Hematopoietic multipotent progenitor cell treated with erythropoietin and hydrocortisone succinate and interleukin-3 and kit ligand, for 8 days (in vitro differentiated cells): ENCODE results near the gene DISP1.
A peak's percentile ranks its signal among the peaks of the same experiment; 100 is the strongest.

Experiments
- DNase-seq: peaks from one replicate; pipeline ENCODE4 v3.0.0-alpha.2; 2015

DISP1 gene, protein sequence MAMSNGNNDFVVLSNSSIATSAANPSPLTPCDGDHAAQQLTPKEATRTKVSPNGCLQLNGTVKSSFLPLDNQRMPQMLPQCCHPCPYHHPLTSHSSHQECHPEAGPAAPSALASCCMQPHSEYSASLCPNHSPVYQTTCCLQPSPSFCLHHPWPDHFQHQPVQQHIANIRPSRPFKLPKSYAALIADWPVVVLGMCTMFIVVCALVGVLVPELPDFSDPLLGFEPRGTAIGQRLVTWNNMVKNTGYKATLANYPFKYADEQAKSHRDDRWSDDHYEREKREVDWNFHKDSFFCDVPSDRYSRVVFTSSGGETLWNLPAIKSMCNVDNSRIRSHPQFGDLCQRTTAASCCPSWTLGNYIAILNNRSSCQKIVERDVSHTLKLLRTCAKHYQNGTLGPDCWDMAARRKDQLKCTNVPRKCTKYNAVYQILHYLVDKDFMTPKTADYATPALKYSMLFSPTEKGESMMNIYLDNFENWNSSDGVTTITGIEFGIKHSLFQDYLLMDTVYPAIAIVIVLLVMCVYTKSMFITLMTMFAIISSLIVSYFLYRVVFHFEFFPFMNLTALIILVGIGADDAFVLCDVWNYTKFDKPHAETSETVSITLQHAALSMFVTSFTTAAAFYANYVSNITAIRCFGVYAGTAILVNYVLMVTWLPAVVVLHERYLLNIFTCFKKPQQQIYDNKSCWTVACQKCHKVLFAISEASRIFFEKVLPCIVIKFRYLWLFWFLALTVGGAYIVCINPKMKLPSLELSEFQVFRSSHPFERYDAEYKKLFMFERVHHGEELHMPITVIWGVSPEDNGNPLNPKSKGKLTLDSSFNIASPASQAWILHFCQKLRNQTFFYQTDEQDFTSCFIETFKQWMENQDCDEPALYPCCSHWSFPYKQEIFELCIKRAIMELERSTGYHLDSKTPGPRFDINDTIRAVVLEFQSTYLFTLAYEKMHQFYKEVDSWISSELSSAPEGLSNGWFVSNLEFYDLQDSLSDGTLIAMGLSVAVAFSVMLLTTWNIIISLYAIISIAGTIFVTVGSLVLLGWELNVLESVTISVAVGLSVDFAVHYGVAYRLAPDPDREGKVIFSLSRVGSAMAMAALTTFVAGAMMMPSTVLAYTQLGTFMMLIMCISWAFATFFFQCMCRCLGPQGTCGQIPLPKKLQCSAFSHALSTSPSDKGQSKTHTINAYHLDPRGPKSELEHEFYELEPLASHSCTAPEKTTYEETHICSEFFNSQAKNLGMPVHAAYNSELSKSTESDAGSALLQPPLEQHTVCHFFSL (N-terminal part only)

DNA sequence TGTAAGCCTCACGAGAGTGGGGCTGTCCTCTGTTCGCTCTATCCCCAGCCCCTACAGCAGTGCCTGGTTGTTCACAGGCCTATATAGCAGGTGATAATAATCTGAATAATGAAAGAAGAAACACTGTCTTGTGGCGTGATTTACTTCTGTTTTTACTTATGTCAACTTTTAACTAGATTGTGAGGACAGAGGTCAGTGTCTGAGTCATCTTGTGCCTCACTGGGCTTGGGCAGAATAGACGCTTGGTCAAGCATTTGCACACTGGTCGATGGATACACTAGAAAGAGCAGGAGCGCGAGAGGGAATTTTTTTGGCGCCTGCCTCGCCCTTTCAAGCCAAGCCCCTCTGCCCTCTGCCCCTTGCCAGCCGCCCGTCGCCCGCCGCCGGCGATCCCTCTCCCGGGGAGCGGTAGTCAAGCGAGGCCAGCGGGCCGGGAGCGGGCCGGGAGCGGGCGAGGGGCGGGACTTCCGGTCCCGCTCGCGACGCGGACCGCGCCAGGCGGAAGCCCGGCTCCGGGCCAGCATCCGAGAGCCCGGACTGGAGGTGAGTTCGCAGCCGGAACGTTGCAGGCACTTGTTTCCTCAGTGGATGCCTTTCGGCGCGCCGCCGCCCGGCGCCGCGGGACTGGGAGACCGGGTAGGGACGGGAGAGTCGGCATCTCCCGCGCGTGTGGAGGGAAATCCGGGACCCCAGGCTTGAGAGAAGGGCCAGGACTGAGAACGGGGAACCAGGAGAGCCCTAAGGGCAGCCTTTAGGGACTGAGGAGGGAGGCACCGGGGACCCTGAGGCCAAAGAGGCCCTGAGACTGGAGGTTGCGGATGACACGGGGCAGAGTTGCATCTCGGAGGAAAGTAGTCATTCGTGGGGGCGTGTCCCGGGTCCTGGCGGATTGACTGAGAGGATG, at the start of gene DISP1:
TSS of gene DISP1 (plus strand) at position 504 of the 904 bp plus-strand sequence. CDS start 127,785 bp downstream, outside the sequence.
- peak; percentile 79 for DNase-seq

DNA sequence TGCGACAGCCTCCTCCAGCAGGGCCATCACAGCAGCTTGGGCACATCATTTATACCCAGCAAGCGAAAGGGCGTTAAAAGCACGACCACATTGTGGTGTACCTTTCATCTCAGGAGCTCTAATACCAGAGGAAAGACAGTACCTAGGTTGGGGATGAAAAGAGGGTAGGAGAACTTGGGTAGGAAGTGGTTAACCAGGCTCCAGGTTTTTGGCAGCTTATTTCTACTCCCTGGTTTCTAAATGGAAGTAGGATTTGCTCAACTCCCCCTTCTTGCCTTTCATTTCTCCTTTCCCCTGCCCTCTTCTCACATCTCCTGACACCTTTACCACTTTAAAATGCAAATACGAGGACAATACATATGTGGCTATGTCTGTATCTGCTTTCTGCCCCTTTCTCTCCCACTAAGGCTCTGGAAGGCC, 47.7 kb upstream of the DISP1 start:
- no peak for DNase-seq

DNA sequence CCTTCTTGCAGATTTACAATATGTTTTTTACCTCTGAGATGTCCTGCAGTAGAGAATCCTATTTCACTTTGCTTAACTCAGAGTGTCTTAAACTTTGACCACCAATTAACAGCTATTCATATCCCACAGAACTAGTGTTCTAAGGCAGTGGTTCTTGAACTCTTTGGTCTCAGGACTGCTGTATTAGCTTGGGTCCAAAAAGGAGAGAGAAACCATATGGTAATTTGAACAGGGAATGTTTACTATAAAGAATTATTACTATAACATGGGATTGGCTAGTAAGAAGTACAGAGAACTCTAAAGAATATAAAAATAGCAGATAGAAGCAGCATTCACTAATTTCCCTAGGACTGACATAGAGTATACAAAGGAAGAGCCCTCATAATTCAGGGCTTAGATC, 46.2 kb upstream of the DISP1 start:
- DNase-seq, result no peak

DNA sequence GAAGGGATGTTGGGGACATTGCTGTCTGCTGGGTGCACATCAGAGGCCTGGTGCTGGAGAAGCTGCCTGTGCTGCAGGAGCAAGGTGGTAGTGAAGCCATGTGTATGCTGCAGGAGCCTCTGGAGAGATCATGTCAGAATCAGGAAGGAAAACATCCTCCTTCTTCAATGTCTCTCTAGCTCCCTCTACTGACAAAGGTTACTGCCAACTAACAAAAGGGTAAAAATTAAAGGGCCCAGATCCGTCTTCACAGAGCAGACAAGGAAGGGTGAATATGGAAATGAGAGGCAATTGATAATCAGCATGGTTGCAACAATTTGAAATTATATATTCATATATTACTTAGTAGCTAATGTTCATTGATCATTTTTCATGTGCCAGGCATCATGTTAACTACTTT, 45.7 kb upstream of the DISP1 start:
- peak; percentile 47 for DNase-seq

DNA sequence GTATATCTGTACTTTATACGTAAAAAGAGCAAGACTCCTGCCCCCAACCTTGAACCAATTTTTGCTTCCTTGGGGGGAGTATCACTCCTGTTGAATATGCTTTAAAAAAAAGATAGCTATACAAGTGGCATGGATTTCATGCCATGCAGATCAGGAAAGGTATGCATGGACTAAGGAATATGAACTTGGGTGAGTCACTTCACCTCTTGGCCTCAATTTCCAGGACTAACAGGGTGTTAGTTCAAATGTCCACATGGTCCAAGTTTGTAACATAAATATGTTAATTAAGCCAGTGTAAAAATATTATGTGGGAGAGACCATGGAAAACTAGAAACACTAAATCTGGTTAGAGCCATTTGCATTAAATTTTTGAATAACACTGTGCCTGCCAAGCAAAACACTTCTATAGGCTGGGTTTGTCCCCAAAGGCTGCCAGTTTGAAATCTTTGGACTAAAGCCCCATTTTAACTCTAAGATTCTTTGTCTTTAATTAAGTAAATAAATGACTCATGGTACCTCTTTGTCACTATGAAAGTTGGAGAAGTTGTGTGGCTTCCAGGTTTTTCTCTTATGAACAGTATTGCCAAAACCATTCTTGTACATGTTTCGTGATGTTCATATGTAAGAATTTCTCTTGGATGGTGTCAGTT, 44.7 kb upstream of the DISP1 start:
- DNase-seq, result no peak

DNA sequence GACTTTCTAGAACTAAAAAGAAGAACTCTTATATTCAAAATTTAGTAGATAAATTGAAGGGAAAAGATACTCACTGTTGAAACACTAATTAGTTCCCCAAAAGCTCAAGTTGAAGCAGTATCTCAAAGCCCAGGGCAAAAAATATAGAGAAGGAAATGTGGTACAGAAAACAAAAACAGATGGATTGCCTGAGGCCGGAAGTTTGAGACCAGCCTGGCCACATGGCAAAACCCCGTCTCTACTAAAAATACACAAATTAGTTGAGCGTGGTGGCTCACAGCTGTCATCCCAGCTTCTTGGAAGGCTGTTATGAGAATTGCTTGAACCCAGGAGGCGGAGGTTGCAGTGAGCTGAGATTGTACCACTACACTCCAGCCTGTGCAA, 41.9 kb upstream of the DISP1 start:
- no peak for DNase-seq

DNA sequence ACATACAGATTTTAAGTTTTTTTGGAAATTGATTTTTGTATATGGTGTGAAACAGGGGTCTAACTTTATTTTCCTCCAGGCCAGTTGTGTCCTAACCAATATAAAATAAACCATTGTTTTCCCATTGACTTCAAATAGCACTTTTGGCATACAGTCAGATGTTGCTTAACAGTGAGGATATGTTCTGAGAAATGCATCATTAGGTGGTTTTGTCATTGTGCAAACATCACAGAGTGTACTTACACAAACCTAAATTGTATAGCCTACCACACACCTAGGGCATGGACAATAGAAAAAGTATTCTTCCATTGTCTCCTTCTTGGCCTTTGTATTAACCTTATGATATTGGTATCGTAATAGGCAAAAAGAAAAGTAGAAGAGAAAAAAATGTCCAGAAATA, 37.4 kb upstream of the DISP1 start:
- DNase-seq, result no peak

DNA sequence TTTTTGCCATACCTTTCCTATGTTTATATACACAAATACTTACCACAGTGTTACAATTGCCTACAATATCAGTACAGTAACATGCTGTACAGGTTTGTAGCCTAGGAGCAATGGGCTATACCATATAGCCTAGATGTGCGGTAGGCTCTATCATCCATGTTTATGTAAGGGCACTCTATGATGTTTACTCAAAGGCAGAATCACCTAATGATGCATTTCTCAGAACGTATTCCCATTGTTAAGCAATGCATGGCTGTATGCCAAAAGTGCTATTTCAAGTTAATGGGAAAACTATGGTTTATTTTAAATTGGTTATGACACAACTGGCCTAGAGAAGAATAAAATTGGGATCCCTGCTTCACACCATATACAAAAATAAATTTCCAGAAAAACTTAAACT, 36.9 kb upstream of the DISP1 start:
- no peak for DNase-seq

DNA sequence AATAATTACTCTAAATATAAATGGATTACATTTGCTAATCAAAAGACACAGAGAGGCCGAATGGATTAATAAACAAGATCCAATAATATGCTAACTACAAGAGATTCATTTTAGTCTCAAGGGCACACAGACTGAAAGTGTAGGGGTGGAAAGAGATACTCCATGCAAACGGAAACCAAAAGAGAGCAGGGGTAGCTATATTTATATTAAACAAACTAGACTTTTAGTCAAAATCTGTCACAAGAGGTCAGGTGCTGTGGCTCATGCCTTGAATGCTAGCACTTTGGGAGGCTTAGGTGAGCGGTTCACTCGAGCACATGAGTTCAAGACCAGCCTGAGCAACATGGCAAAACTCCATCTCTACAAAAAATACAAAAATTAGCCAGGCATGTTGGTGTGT, 33.6 kb upstream of the DISP1 start:
- DNase-seq, result no peak

DNA sequence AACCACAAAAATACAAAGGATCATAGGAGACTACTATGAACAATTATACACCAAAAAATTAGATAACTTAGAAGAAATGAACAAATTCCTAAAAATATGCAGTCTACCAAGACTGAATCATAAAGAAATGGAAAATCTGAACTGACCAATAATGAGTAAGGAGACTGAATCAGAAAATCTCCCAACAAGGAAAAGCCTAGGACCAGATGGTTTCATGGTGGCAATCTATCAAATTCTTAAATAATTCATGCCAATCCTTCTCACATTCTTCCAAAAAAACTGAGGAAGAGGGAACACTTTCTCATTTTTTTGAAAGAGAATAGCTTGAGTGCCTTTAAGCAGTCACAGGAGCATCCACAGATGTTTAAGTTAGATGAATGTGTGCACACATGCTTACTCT, 31.8 kb upstream of the DISP1 start:
- DNase-seq, result no peak

DNA sequence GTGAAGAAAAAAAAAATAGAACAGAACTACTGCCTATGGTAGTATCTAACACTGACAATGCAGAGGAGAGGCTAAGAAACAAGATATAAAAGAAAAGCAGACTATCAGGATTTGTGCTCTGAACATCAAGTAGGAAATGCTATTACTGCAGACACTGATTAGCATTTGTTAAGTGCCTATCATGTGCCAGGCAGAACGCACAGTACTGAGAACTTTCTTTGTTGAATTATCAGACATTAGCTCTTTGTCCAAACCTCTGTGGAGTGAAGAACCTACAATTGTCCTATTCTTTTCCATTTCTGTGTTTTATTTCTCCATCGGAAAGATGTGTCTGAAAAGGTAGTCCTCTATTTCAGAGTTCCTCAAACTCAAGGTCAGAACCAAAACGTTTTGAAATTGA, 30.5 kb upstream of the DISP1 start:
- no peak for DNase-seq

DNA sequence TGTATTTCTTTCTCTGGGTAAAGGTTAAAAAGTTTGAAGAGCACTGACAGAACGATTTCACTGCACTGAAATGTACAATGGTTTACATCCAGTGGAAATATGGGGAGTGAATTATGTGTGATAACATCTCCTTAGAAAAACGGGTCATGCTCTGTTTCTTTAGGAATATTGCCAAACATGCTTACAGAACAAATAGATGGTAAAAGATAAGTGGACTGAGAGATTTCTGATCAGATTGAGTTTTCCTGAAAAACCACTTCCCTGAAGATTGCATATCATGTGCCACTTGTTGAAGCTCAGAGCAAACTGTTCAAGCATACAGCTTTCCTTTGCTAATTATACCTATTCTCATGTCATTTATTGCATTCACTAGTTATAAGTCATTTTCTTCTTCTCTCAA, 29.9 kb upstream of the DISP1 start:
- DNase-seq, result no peak

DNA sequence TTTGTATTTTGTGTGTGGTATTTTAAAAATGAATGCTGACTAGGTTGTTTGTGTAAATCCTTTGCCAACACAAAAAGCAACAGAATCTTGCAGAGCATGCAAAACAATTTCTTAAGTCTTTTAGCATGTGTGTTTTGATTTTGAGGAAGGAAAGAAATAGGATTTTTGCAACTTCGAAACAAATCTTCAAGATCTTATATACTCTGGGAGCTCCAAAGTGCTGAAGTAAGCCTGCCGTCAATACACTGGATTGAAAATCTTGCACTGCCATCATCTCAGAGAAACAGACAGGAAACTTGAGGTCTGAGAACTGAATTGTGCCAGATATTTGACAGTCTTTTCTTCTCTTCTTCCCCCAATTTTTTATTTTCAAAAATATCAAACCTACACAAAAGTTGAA, 29.3 kb upstream of the DISP1 start:
- DNase-seq, result no peak

DNA sequence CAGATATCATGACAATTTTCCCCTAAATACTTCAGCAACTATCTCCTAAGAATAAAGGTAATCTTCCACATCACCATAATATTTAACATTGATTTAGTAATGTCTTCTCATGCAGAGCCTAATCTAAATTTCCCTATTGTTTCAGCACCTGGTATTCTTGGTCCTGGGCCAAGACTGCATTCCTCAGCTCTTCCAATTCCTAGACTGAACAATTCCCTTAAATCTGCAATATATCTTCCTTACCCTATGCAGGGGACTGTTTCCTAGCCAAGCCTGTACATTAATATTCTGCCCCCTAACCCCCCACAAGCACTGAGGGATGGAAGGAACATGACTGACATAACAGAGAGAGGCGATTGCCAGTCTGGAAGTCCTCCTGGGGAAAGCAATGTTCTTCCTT, 28.7 kb upstream of the DISP1 start:
- no peak for DNase-seq

DNA sequence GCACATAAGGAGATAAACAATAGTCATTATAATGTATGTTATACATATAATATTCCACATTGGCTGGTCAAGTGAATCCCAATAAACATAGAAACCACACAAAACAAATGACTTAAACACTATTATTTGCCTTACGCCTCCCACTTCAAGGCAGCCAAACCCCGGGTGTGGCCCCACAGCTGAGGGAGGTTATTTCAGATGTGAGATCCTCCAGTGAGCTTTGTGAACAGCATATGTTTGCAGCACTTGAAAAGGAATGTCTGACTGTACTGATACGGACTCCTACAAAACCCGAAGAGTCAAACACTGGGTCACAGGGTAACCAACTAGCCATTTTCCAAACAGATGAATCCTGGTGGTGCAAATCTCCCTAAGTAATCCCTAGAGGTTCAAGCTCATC, 27.1 kb upstream of the DISP1 start:
- DNase-seq, result no peak

DNA sequence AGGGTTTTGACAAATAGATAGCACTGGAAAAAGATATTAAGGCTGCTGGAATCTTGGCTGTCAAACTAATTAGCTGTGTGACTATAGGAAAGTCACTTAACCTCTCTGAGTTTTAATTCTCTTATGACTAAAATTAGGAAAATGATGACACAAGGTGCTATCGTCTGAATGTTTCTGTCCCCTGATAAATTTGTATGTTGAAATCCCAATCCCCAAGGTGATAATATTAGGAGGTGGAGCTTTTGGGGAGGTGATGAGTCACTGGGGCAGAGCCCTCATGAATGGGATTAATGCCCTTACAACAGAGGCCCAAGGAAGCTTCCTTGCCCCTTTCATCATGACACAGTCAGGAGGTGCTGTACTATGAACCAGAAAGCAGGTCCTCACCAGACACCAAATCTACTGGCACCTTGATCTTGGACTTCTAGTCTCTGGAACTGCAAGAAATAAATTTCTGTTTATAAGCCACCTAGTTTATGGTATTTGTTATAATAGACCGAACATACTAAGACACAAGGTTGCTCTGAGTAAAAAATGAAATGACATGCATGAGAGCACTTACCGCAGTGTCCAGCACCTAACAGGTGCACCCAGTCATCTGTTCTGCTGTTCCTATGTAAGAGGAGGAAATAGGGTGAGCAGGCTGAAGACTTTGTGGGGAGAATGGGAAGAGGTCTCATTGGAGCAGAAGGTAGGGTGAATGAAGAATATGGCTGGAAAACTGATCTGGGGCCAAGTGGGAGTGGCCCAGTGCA, 26.3 kb upstream of the DISP1 start:
- DNase-seq, result no peak

DNA sequence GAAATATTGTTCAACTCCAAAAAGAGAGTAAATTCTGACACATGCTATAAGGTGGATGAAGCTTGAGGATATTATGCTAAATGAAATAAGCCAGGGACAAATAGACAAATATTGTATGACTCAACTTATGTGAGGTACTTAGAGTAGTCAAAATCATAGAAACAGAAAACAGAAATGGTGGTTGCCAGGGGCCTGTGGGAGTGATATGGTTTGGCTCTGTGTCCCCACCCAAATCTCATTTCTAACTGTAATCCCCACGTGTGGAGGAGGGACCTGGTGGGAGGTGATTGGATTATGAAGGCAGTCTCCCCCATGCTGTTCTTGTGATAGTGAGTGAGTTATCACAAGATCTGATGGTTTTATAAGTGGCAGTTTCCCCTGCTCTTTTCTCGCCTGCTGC, 24.7 kb upstream of the DISP1 start:
- no peak for DNase-seq

DNA sequence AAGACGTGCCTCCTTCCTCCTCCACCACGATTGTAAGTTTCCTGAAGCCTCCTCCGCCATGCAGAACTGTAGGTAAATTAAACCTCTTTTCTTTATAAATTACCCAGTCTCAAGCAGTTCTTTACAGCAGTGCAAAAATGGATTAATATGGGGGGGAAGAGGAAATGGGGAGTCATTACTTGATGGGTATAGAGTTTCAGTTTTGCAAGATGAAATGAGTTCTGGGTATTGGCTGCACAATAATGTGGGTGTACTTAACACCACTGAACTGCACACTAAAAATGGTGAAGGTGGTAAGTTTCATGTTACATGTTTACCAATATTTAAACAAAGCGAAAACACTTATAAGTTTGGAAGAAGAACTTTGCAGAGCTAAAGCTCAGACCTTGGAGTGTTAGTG, 24.3 kb upstream of the DISP1 start:
- no peak for DNase-seq

DNA sequence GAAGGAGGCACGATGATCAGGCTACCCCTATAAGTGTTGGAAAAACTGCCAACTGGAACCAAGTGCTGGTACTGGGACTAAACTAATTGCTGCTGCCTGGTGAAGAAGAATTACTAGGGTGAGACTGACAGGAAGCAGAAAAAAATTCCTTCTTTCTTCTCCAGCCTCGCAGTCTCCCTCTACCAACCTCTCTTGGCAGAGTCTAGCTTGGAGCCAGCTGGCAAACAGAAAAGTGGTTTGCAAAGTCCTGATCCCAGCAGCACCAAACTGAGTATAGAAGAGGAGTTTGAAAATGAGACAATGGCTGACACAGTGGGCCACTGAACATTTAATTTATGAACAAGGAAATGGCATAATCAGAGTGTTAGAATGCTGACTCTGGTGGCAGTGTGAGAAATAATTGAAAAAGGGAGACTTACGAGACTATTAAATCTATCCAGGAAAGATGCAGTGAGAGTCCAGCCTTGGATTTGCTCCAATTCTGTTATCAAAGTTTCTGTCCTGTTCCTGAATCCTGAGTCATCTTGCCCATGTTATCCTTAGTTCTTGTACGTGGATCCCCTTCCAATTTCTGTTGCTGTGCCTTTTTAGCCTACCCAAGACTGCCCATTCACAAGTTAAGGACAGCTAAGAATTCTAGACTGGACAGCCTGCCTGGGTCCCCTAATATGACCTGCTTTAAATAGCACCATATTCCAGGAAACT, 23.7 kb upstream of the DISP1 start:
- no peak for DNase-seq

DNA sequence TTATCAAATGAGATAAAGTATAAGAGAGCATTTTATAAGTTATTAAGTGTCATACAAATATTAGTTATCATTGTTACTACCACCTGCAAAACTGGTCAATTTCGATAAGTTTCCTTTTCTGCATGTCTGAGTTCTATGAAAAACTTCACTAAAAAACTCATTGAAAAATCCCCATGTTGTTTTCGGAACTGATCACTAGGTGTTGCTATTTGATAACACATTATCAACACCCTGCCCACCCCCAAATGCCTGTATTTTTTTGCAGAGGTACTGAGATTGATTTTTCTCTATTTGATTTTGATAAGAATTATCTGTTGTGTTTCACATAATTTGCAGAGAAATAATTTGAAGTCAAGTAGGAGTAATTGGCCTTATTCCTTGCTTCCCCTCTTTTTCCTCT, 22.1 kb upstream of the DISP1 start:
- DNase-seq, result no peak
